K562 (cell line): ENCODE data around the gene RNF223. TPM values are rescaled to one million over a fixed set of nuclear protein-coding genes. Genes with fewer than 3 reads are reported as not detected.
A peak's percentile ranks its signal among the peaks of the same experiment; 100 is the strongest.

Source experiments
- FOXK1 ChIP-seq: sonication (generic); formaldehyde crosslinking; IDR thresholded peaks from 2 replicates; pipeline ENCODE4 v1.8.0; 2022; ENCODE audit warnings: missing genetic modification reagents, mild to moderate bottlenecking, borderline replicate concordance
- IRF2 ChIP-seq: sonication (generic); formaldehyde crosslinking; IDR thresholded peaks from 2 replicates; pipeline ENCODE4 v1.8.1; 2022; ENCODE audit warnings: mild to moderate bottlenecking, missing genetic modification reagents
- WHSC1 ChIP-seq: IDR thresholded peaks from one replicate; pipeline ENCODE4 v1.6.1; 2012; ENCODE audit warnings: low read length, control low read depth, inconsistent platforms
- ZNF324 ChIP-seq: fragments of 250-450 bp; sonication (Bioruptor Pico); IDR thresholded peaks from 2 replicates; pipeline ENCODE4 v1.4.0; 2020; ENCODE audit warnings: mild to moderate bottlenecking
- ZNF57 ChIP-seq: fragments of 450-650 bp; formaldehyde crosslinking; IDR thresholded peaks from 2 replicates; pipeline ENCODE4 v1.4.0; 2020; ENCODE audit warnings: mild to moderate bottlenecking, moderate library complexity
- polyA plus RNA-seq, 8 experiments: library from polyadenylated mRNA; depleted of rRNA in 4 of 8; stranded (reverse) in 5 of 8; unstranded in 3 of 8; fragments of >200 nt; fragmentation: Nextera tagmentation in 2 of 8; fragmentation: Illumina TruSeq in 1 of 8; extraction: Ambion mirVana in 2 of 8; extraction: Trizol in 1 of 8; gene quantifications; 2 replicates each; pipeline versions ENCODE4 v1.2.1 to v1.2.3, GENCODE V29; 2011 to 2014; ENCODE audit warnings: inconsistent platforms in 1 of 8, missing spikeins in 1 of 8
- total RNA-seq, 7 experiments: library from RNA; depleted of rRNA in 6 of 7; stranded (reverse); fragments of >200 nt in 6 of 7; fragmentation: Illumina TruSeq in 2 of 7; extraction: Trizol in 2 of 7; gene quantifications; 2 replicates each; pipeline versions ENCODE4 v1.2.1 to v1.2.3, GENCODE V29; 2011 to 2021; ENCODE audit warnings: low replicate concordance in 1 of 7
- TF ChIP-seq, protein P1 (sequence below): fragments of 250-450 bp; sonication (Bioruptor Pico); IDR thresholded peaks from 2 replicates; pipeline ENCODE4 v1.8.0; 2022; ENCODE audit warnings: moderate library complexity, mild to moderate bottlenecking, inconsistent platforms
- TF ChIP-seq, protein P2 (sequence below): fragments of 450-650 bp; formaldehyde crosslinking; IDR thresholded peaks from 2 replicates; pipeline ENCODE4 v1.4.0; 2022; ENCODE audit warnings: missing genetic modification characterization
- TF ChIP-seq, protein P3 (sequence below): fragments of 450-650 bp; IDR thresholded peaks from 2 replicates; pipeline ENCODE4 v1.6.1; 2018; ENCODE audit not compliant: partially characterized antibody
- TF ChIP-seq, protein P4 (sequence below), 2 experiments: fragments of 450-650 bp; formaldehyde crosslinking in 1 of 2; IDR thresholded peaks; 2 replicates each; pipeline versions ENCODE4 v1.4.0 to v1.6.1; 2014 to 2020; ENCODE audit warnings: mild to moderate bottlenecking in 2 of 2, borderline replicate concordance in 1 of 2, low read depth in 1 of 2
- TF ChIP-seq, protein P5 (sequence below): sonication (generic); formaldehyde crosslinking; IDR thresholded peaks from 2 replicates; pipeline ENCODE4 v1.8.0; 2022; ENCODE audit warnings: mild to moderate bottlenecking, low read depth, missing genetic modification reagents

The RNF223 gene
- total and polyA plus RNA-seq, 9 of the 15 experiments (the other 6 are each of a cell fraction or from before 2014, with no cell fraction given) = 0.04 to 0.32 TPM; not detected in 7

DNA sequence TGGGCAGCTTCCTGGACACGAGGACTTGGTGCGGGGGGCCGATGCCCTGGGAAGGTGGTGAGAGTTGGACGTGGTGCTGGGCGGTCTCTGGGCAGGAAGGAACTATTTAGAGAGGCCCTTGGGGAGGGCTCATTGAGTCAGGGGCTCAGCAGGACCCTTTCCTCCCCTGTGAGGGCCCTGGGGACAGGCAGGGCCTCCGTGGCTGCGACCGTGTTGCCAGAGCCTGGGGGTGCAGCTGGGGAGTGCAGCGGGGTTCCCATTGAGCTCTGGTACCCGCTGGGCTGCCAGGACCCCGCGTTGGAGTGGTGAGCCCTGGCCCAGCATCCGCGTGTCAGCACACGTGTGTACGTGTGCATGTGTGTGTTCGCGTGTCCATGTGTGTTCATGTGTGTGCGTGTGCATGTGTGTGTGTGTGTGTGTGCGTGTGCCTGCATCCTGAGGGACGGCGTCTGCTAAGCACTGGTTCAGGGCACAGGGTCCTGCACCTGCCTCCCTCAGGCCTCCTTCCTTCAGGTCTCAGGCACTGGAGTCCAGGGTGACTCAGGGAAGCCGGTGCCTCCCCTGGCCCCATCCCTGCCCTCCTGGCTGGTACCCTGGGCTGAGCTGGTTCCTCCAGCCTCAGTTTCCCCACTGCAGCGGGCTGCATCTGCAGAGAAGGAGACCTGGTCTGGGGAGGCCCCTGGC is 10.7 kb downstream of the RNF223 start (continued):
- TF ChIP-seq, protein P1, sequence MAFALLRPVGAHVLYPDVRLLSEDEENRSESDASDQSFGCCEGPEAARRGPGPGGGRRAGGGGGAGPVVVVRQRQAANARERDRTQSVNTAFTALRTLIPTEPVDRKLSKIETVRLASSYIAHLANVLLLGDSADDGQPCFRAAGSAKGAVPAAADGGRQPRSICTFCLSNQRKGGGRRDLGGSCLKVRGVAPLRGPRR (CRISPR knock-in tag) = 0 out of 2 replicates have a peak, but pooled peaks have one; percentile 68
- 0 out of 2 replicates have a peak, but pooled peaks have one; percentile 33 for TF ChIP-seq ZNF324 (CRISPR knock-in tag)
- peak; percentile 8; the same call in 1 of the 2 replicates for TF ChIP-seq IRF2 (CRISPR knock-in tag)
- peak; percentile 80 for TF ChIP-seq WHSC1
- TF ChIP-seq, protein P2, sequence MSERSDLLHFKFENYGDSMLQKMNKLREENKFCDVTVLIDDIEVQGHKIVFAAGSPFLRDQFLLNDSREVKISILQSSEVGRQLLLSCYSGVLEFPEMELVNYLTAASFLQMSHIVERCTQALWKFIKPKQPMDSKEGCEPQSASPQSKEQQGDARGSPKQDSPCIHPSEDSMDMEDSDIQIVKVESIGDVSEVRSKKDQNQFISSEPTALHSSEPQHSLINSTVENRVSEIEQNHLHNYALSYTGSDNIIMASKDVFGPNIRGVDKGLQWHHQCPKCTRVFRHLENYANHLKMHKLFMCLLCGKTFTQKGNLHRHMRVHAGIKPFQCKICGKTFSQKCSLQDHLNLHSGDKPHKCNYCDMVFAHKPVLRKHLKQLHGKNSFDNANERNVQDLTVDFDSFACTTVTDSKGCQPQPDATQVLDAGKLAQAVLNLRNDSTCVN (CRISPR knock-in tag) = 0 out of 2 replicates have a peak, but pooled peaks have one; percentile 40
- peak; percentile 49; the same call in 1 of the 2 replicates for TF ChIP-seq FOXK1 (CRISPR knock-in tag)
- TF ChIP-seq, protein P3, sequence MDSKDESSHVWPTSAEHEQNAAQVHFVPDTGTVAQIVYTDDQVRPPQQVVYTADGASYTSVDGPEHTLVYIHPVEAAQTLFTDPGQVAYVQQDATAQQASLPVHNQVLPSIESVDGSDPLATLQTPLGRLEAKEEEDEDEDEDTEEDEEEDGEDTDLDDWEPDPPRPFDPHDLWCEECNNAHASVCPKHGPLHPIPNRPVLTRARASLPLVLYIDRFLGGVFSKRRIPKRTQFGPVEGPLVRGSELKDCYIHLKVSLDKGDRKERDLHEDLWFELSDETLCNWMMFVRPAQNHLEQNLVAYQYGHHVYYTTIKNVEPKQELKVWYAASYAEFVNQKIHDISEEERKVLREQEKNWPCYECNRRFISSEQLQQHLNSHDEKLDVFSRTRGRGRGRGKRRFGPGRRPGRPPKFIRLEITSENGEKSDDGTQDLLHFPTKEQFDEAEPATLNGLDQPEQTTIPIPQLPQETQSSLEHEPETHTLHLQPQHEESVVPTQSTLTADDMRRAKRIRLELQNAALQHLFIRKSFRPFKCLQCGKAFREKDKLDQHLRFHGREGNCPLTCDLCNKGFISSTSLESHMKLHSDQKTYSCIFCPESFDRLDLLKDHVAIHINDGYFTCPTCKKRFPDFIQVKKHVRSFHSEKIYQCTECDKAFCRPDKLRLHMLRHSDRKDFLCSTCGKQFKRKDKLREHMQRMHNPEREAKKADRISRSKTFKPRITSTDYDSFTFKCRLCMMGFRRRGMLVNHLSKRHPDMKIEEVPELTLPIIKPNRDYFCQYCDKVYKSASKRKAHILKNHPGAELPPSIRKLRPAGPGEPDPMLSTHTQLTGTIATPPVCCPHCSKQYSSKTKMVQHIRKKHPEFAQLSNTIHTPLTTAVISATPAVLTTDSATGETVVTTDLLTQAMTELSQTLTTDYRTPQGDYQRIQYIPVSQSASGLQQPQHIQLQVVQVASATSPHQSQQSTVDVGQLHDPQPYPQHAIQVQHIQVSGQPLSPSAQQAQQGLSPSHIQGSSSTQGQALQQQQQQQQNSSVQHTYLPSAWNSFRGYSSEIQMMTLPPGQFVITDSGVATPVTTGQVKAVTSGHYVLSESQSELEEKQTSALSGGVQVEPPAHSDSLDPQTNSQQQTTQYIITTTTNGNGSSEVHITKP = peak; percentile 62
- TF ChIP-seq, protein P4, sequence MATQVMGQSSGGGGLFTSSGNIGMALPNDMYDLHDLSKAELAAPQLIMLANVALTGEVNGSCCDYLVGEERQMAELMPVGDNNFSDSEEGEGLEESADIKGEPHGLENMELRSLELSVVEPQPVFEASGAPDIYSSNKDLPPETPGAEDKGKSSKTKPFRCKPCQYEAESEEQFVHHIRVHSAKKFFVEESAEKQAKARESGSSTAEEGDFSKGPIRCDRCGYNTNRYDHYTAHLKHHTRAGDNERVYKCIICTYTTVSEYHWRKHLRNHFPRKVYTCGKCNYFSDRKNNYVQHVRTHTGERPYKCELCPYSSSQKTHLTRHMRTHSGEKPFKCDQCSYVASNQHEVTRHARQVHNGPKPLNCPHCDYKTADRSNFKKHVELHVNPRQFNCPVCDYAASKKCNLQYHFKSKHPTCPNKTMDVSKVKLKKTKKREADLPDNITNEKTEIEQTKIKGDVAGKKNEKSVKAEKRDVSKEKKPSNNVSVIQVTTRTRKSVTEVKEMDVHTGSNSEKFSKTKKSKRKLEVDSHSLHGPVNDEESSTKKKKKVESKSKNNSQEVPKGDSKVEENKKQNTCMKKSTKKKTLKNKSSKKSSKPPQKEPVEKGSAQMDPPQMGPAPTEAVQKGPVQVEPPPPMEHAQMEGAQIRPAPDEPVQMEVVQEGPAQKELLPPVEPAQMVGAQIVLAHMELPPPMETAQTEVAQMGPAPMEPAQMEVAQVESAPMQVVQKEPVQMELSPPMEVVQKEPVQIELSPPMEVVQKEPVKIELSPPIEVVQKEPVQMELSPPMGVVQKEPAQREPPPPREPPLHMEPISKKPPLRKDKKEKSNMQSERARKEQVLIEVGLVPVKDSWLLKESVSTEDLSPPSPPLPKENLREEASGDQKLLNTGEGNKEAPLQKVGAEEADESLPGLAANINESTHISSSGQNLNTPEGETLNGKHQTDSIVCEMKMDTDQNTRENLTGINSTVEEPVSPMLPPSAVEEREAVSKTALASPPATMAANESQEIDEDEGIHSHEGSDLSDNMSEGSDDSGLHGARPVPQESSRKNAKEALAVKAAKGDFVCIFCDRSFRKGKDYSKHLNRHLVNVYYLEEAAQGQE (IDR thresholded peaks at IDR 0.05; ENCODE audit: borderline replicate concordance) = no peak
- TF ChIP-seq, protein P4 (CRISPR knock-in tag; IDR thresholded peaks at IDR 0.05; ENCODE audit: low read depth) = no peak
- 0 out of 2 replicates have a peak, but pooled peaks have one; percentile 53 for TF ChIP-seq ZNF57 (CRISPR knock-in tag)
- TF ChIP-seq, protein P5, sequence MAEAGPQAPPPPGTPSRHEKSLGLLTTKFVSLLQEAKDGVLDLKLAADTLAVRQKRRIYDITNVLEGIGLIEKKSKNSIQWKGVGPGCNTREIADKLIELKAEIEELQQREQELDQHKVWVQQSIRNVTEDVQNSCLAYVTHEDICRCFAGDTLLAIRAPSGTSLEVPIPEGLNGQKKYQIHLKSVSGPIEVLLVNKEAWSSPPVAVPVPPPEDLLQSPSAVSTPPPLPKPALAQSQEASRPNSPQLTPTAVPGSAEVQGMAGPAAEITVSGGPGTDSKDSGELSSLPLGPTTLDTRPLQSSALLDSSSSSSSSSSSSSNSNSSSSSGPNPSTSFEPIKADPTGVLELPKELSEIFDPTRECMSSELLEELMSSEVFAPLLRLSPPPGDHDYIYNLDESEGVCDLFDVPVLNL (CRISPR knock-in tag) = 0 out of 2 replicates have a peak, but pooled peaks have one; percentile 7
